Lung (tissue), 12 donors: ENCODE data around the gene XRCC5. TPM values are rescaled to one million over a fixed set of nuclear protein-coding genes. Genes with fewer than 3 reads are reported as not detected.

Source experiments
- ATAC-seq: fragments of 200-7000 bp; cut with Tn5 transposase; one replicate; pipeline ENCODE4 v1.9.1; 2020; ENCODE audit warnings: moderate number of reproducible peaks; ENCODE audit not compliant: insufficient read depth, low FRiP score
- DNase-seq, 3 donors: peaks; one replicate each; pipeline ENCODE4 v3.0.0-alpha.2; 2013 to 2017
- H3K27ac ChIP-seq, 2 donors: one replicate each; pipeline ENCODE4 v1.5.1; 2013; ENCODE audit warnings: mild to moderate bottlenecking in 2 of 2, moderate library complexity in 2 of 2, control low read depth in 1 of 2, inconsistent platforms in 1 of 2, low read depth in 1 of 2, low read length in 1 of 2
- H3K27me3 ChIP-seq, 3 donors: one replicate each; pipeline ENCODE4 v1.5.1; 2013; ENCODE audit warnings: low read length in 2 of 3; ENCODE audit not compliant: control insufficient read depth in 3 of 3, insufficient read depth in 3 of 3
- H3K36me3 ChIP-seq, 4 donors: one replicate each; pipeline ENCODE4 v1.5.1; 2013; ENCODE audit warnings: low read length in 4 of 4, mild to moderate bottlenecking in 1 of 4, moderate library complexity in 1 of 4; ENCODE audit not compliant: control insufficient read depth in 4 of 4, insufficient read depth in 4 of 4
- H3K4me1 ChIP-seq, 5 donors: one replicate each; pipeline ENCODE4 v1.5.1; 2013; ENCODE audit warnings: low read length in 5 of 5, mild to moderate bottlenecking in 2 of 5, moderate library complexity in 1 of 5; ENCODE audit not compliant: control insufficient read depth in 5 of 5, insufficient read depth in 5 of 5
- H3K4me3 ChIP-seq: one replicate; pipeline ENCODE4 v1.5.1; 2013; ENCODE audit warnings: mild to moderate bottlenecking, control low read depth, moderate library complexity
- H3K9ac ChIP-seq, 2 donors: one replicate each; pipeline ENCODE4 v1.5.1; 2013; ENCODE audit warnings: low read length in 2 of 2, control low read depth in 1 of 2; ENCODE audit not compliant: insufficient read depth in 1 of 2
- H3K9me3 ChIP-seq, 4 donors: one replicate each; pipeline ENCODE4 v1.5.1; 2013; ENCODE audit warnings: low read length in 3 of 4, mild to moderate bottlenecking in 1 of 4, moderate library complexity in 1 of 4; ENCODE audit not compliant: control insufficient read depth in 4 of 4, insufficient read depth in 3 of 4
- WGBS, 2 donors: extraction: QIAGEN DNeasy Blood & Tissue Kit; methylation state at CpG; one replicate each; pipeline ENCODE4 v1.1.7; 2013; 5-methylcytosine and 5-hydroxymethylcytosine counted together
- polyA plus RNA-seq, 2 donors: library from polyadenylated mRNA; stranded (reverse); fragments of 200-250 nt; gene quantifications; one replicate each; pipeline ENCODE4 v1.2.1, GENCODE V29; 2013
- total RNA-seq, 2 donors: library from RNA; depleted of rRNA in 1 of 2; stranded (reverse); fragments of >200 nt in 1 of 2; gene quantifications; one replicate each; pipeline ENCODE4 v1.2.1, GENCODE V29; 2014 to 2021
- TF ChIP-seq, protein P1 (sequence below): IDR thresholded peaks from 2 replicates; pipeline ENCODE4 v1.5.1; 2012; ENCODE audit warnings: mild to moderate bottlenecking; ENCODE audit errors: control extremely low read depth, extremely low read depth
- donor health status: control.
- donor health status: control.
- donor health status: Bipolar disorder and iron deficiency.
- donor health status: healthy.
- donor health status: DM: yes; HTN: yes; CAD: no.

XRCC5 gene
- total and polyA plus RNA-seq, 4 donors, result 67.3 to 200 (median 144) TPM

DNA sequence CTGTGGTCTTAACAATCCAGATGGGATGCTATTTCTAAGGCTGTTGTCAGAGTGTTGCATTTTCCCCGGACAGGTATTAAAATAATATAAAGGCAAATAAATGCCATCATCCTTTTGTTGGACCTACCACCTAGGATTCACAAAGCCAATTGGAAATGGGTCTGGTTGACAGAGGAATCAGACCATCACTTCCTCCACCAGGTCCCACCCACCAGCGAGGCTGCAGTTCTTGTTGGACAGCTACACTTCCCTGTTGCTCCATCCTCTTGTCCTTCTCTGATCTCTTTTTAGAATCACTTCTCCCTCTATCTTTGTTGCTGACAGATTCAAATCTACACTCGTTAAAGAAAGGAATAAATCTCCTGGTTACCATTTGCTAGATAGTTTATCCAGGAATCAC lies 26.3 kb upstream of the XRCC5 start:
- TF ChIP-seq, protein P1, sequence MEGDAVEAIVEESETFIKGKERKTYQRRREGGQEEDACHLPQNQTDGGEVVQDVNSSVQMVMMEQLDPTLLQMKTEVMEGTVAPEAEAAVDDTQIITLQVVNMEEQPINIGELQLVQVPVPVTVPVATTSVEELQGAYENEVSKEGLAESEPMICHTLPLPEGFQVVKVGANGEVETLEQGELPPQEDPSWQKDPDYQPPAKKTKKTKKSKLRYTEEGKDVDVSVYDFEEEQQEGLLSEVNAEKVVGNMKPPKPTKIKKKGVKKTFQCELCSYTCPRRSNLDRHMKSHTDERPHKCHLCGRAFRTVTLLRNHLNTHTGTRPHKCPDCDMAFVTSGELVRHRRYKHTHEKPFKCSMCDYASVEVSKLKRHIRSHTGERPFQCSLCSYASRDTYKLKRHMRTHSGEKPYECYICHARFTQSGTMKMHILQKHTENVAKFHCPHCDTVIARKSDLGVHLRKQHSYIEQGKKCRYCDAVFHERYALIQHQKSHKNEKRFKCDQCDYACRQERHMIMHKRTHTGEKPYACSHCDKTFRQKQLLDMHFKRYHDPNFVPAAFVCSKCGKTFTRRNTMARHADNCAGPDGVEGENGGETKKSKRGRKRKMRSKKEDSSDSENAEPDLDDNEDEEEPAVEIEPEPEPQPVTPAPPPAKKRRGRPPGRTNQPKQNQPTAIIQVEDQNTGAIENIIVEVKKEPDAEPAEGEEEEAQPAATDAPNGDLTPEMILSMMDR, result no peak
- DNase-seq (no peak), ATAC-seq (no peak)
- H3K4me3 ChIP-seq, result no peak overlapping the region
- H3K4me1 ChIP-seq, result peaks cover 0 to 14% (median 0%) of the 10 kb centered on the region in 5 donors
- H3K9ac ChIP-seq, result no peak overlapping the region
- no peaks in the 10 kb centered on the region for H3K9me3 ChIP-seq
- peaks cover 0 to 3% (median 3%) of the 10 kb centered on the region in 3 donors for H3K27me3 ChIP-seq
- WGBS, 2 donors, result 57 to 69% methylated on average over 3 of the region's 3 CpGs
- no peak overlapping the region for H3K27ac ChIP-seq
- no peaks in the 10 kb centered on the region for H3K36me3 ChIP-seq

GRCh38 chr2:216083464-216084281 lies 25.5 kb upstream of the XRCC5 start:
- Histone ChIP-seq H3K4me3 (no peak overlapping the region), H3K9me3 (no peaks in the 10 kb centered on the region), H3K27ac (no peak overlapping the region), H3K27me3 (peaks cover 0 to 3% (median 3%) of the 10 kb centered on the region in 3 donors), H3K4me1 (peaks cover 0 to 14% (median 0%) of the 10 kb centered on the region in 5 donors), H3K36me3 (no peaks in the 10 kb centered on the region), H3K9ac (no peak overlapping the region)
- ATAC-seq (no peak), DNase-seq (no peak)
- TF ChIP-seq, protein P1, result no peak
- 91 to 94% methylated on average over 11 of the region's 11 CpGs for WGBS, 2 donors

GRCh38 chr2:216084547-216084946 lies 24.6 kb upstream of the XRCC5 start:
- Histone ChIP-seq H3K27me3 (peaks cover 0 to 3% (median 3%) of the 10 kb centered on the region in 3 donors), H3K4me1 (peaks cover 0 to 14% (median 0%) of the 10 kb centered on the region in 5 donors), H3K9me3 (no peaks in the 10 kb centered on the region), H3K4me3 (no peak overlapping the region), H3K36me3 (no peaks in the 10 kb centered on the region), H3K27ac (no peak overlapping the region), H3K9ac (no peak overlapping the region)
- ATAC-seq (no peak), DNase-seq (no peak)
- 52 to 55% methylated on average over 3 of the region's 3 CpGs for WGBS, 2 donors
- TF ChIP-seq, protein P1, result no peak
